KG1 (cell line): ENCODE data around the gene SP110.

ENCODE experiments used
- DNase-seq: peaks from one replicate; lab custom pipeline; 2025; lab: John Stamatoyannopoulos, UW

Gene SP110

GRCh38 chr2:230170532-230170931 lies 49.3 kb downstream of the SP110 start:
- DNase-seq = no peak

- no peak for DNase-seq
Observed at GRCh38 chr2:230166557-230167170, 53.1 kb downstream of the SP110 start.

GRCh38 chr2:230164139-230164538 lies 55.6 kb downstream of the SP110 start:
- DNase-seq = no peak

GRCh38 chr2:230162981-230163380 lies 56.8 kb downstream of the SP110 start:
- DNase-seq = no peak

GRCh38 chr2:230161184-230161583 lies 58.6 kb downstream of the SP110 start:
- no peak for DNase-seq

GRCh38 chr2:230160112-230160660 lies 59.6 kb downstream of the SP110 start:
- DNase-seq = peak; percentile 47

GRCh38 chr2:230158468-230158867 lies 61.3 kb downstream of the SP110 start:
- no peak for DNase-seq

- DNase-seq = no peak
Observed at GRCh38 chr2:230156782-230157699, 62.7 kb downstream of the SP110 start.

GRCh38 chr2:230155359-230155758 lies 64.4 kb downstream of the SP110 start:
- no peak for DNase-seq

GRCh38 chr2:230153390-230153976 lies 66.3 kb downstream of the SP110 start:
- no peak for DNase-seq

GRCh38 chr2:230152334-230152733 lies 67.5 kb downstream of the SP110 start:
- no peak for DNase-seq

GRCh38 chr2:230144355-230144754 lies 75.4 kb downstream of the SP110 start:
- DNase-seq = no peak

- DNase-seq = no peak
Observed at GRCh38 chr2:230140667-230141066, 79.1 kb downstream of the SP110 start.

- no peak for DNase-seq
Observed at GRCh38 chr2:230137902-230138539, 81.8 kb downstream of the SP110 start.

GRCh38 chr2:230135130-230135525 lies 84.7 kb downstream of the SP110 start:
- DNase-seq = no peak

GRCh38 chr2:230134496-230135129 lies 85.2 kb downstream of the SP110 start:
- peak; percentile 70 for DNase-seq

GRCh38 chr2:230131366-230131765 lies 88.4 kb downstream of the SP110 start:
- DNase-seq = no peak

GRCh38 chr2:230130668-230131364 lies 89.0 kb downstream of the SP110 start:
- no peak for DNase-seq

GRCh38 chr2:230129343-230129742 lies 90.4 kb downstream of the SP110 start:
- no peak for DNase-seq

- no peak for DNase-seq
Observed at GRCh38 chr2:230128623-230129342, 91.0 kb downstream of the SP110 start.
